ENCODE results near the gene RBP5. TPM values are rescaled to one million over a fixed set of nuclear protein-coding genes. Genes with fewer than 3 reads are reported as not detected.

Gene RBP5
- polyA plus RNA-seq, 2 of the 4 experiments (the other 2 are of a cell fraction): 0.25 TPM; not detected in 1

GRCh38 chr12:7130701-7131501 is 2.2 kb upstream of the RBP5 start (continued):
- TF ChIP-seq HOXB13 (CRISPR knock-in tag; IDR thresholded peaks at IDR 0.05; ENCODE audit: low read depth) (no peak), PBX3 (IDR thresholded peaks at IDR 0.05) (no peak), JUN (IDR thresholded peaks at IDR 0.05) (no peak), NFE2L2 (conservative IDR thresholded peaks at IDR 0.05; ENCODE audit: low read length) (no peak), HDAC2 (IDR thresholded peaks at IDR 0.05) (no peak)

- FAIRE-seq: no peak
- TF ChIP-seq BCL3 (IDR thresholded peaks at IDR 0.05) (no peak), RCOR1 (IDR thresholded peaks at IDR 0.05; ENCODE audit: low read depth, low read length) (no peak), EP300 (IDR thresholded peaks at IDR 0.05) (no peak), NPAS2 (CRISPR knock-in tag; IDR thresholded peaks at IDR 0.05; ENCODE audit: borderline replicate concordance) (no peak), E2F6 (IDR thresholded peaks at IDR 0.05; ENCODE audit: borderline replicate concordance, low read depth) (no peak), ESRRA (IDR thresholded peaks at IDR 0.05; ENCODE audit: borderline replicate concordance, low read length) (no peak), SREBF2 (IDR thresholded peaks at IDR 0.05) (no peak), TP53 (CRISPR knock-in tag; IDR thresholded peaks at IDR 0.05) (no peak), HOXB13 (CRISPR knock-in tag; IDR thresholded peaks at IDR 0.05; ENCODE audit: low read depth) (no peak), CTCF (IDR thresholded peaks at IDR 0.05) (no peak), CEBPB (IDR thresholded peaks at IDR 0.05) (no peak), HMGXB4 (CRISPR knock-in tag; IDR thresholded peaks at IDR 0.05; ENCODE audit: borderline replicate concordance) (no peak), EHMT2 (IDR thresholded peaks at IDR 0.05; ENCODE audit: low read depth) (no peak), FOXS1 (CRISPR knock-in tag; IDR thresholded peaks at IDR 0.05) (no peak), RFX5 (IDR thresholded peaks at IDR 0.05) (no peak), KDM1A (IDR thresholded peaks at IDR 0.05; ENCODE audit: low read depth) (no peak), RARB (CRISPR knock-in tag; IDR thresholded peaks at IDR 0.05) (no peak), MAZ (IDR thresholded peaks at IDR 0.05; ENCODE audit: borderline replicate concordance, low read depth, low read length) (no peak), KDM5A (IDR thresholded peaks at IDR 0.05) (no peak), HOXB5 (CRISPR knock-in tag; IDR thresholded peaks at IDR 0.05) (no peak)
- Histone ChIP-seq H3K4me2 (no peak within 1 kb of the TSS), H3K4me3 (no peak within 1 kb of the TSS), H3K4me1 (no peaks in the 10 kb centered on the region), H3K9me3 (no peaks in the 10 kb centered on the region), H3K27ac (no peak within 1 kb of the TSS)
- 89% methylated on average over 14 of the region's 40 CpGs for WGBS (ENCODE audit: missing lambda C conversion rate)
- POLR2A ChIA-PET: no interaction called here
- no peak for ATAC-seq
- CTCF ChIA-PET: interaction anchor here (0.7 to 1.4 kb wide), 7 partner anchors 9 to 206 kb away, joined by 3 to 6 read pairs (median 3); partner anchors contain the start of gene C1RL
- no peak for DNase-seq (ENCODE audit: low read depth in 1 of 2, low spot score in 1 of 2)
Measured at GRCh38 chr12:7129872-7130691, 1.4 kb upstream of the RBP5 start, which contains the start of gene CLSTN3. Gene CLSTN3, plus strand, starts transcription at chr12:7130371. Its CDS starts 278 bp downstream, at chr12:7130649.

Measured in A549 (cell line).